ENCODE results near the gene LNPEP.

DNA sequence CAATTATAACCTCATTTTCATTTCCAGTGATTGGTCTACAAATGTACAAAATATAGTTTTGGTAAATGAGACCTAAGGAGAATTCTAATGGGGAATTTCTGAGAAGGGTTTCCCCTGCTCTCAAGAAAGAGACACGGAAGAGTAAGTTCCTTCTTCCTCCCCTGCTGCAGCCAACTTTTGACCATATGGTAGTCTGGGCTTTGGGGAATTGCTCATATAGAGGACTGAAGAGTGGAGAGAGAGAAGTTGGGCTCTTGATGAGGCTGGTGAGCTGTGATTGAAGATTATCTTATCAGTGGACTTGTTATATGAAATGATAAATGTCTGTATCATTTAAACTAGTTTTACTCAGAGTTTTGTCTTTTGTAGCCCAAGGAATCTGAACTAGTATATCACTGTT lies 4.3 kb upstream of the LNPEP start:
- TF ChIP-seq, protein P1, sequence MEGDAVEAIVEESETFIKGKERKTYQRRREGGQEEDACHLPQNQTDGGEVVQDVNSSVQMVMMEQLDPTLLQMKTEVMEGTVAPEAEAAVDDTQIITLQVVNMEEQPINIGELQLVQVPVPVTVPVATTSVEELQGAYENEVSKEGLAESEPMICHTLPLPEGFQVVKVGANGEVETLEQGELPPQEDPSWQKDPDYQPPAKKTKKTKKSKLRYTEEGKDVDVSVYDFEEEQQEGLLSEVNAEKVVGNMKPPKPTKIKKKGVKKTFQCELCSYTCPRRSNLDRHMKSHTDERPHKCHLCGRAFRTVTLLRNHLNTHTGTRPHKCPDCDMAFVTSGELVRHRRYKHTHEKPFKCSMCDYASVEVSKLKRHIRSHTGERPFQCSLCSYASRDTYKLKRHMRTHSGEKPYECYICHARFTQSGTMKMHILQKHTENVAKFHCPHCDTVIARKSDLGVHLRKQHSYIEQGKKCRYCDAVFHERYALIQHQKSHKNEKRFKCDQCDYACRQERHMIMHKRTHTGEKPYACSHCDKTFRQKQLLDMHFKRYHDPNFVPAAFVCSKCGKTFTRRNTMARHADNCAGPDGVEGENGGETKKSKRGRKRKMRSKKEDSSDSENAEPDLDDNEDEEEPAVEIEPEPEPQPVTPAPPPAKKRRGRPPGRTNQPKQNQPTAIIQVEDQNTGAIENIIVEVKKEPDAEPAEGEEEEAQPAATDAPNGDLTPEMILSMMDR (IDR thresholded peaks at IDR 0.05) = no peak
- no peak for TF ChIP-seq EZH2 (IDR thresholded peaks at IDR 0.05; ENCODE audit: borderline replicate concordance, insufficient read depth, low read depth, low read length, poor library complexity, severe bottlenecking)

All from B cell (primary cell).